ENCODE measurements around the gene ADCY9. TPM values are rescaled to one million over a fixed set of nuclear protein-coding genes. Genes with fewer than 3 reads are reported as not detected.

The ADCY9 gene
- total and polyA plus RNA-seq, 4 donors, result 7.9 to 40.1 (median 24.7) TPM

- Histone ChIP-seq H3K4me3 (ENCODE audit: low read length in 2 of 2) (no peak overlapping the region), H3K9me3 (ENCODE audit: control insufficient read depth, low read length) (no peaks in the 10 kb centered on the region), H3K36me3 (ENCODE audit: control insufficient read depth in 1 of 2, insufficient read depth in 2 of 2, low read length in 1 of 2) (peaks cover 0 to 3% of the 10 kb centered on the region in 2 donors), H3K4me1 (ENCODE audit: control insufficient read depth in 1 of 2, insufficient read depth in 2 of 2, low read length in 2 of 2) (no peaks in the 10 kb centered on the region), H3K27me3 (ENCODE audit: control insufficient read depth in 1 of 2, insufficient read depth in 2 of 2, low read length in 1 of 2) (no peaks in the 10 kb centered on the region), H3K27ac (ENCODE audit: low read depth in 1 of 2, low read length in 2 of 2) (no peak overlapping the region)
- intact Hi-C loops (cut with DNase I), result loop anchor here in 1 of 2 donors (10.0 kb wide), 2 partner anchors 129 to 199 kb away; partner anchors contain the start of gene ADCY9
- ATAC-seq (ENCODE audit: low FRiP score), result no peak
- 87 to 91% methylated on average over 13 of the region's 13 CpGs for WGBS, 2 donors
- no peak for DNase-seq
These were observed 130.1 kb downstream of the ADCY9 start for GRCh38 chr16:3986235-3986544.

- no peak overlapping the region for H3K27ac ChIP-seq (ENCODE audit: low read depth in 1 of 2, low read length in 2 of 2)
- 86 to 89% methylated on average over 29 to 31 of the region's 31 CpGs for WGBS, 2 donors
- DNase-seq (no peak), ATAC-seq (ENCODE audit: low FRiP score) (no peak)
- peaks cover 0 to 3% of the 10 kb centered on the region in 2 donors for H3K36me3 ChIP-seq (ENCODE audit: control insufficient read depth in 1 of 2, insufficient read depth in 2 of 2, low read length in 1 of 2)
- intact Hi-C loops (cut with DNase I), result loop anchor here in 1 of 2 donors (5.0 to 10.0 kb wide), 3 partner anchors 130 to 268 kb away; partner anchors contain the start of gene ADCY9
- H3K9me3 ChIP-seq (ENCODE audit: control insufficient read depth, low read length), result no peaks in the 10 kb centered on the region
- no peaks in the 10 kb centered on the region for H3K4me1 ChIP-seq (ENCODE audit: control insufficient read depth in 1 of 2, insufficient read depth in 2 of 2, low read length in 2 of 2)
- H3K27me3 ChIP-seq (ENCODE audit: control insufficient read depth in 1 of 2, insufficient read depth in 2 of 2, low read length in 1 of 2), result no peaks in the 10 kb centered on the region
- H3K4me3 ChIP-seq (ENCODE audit: low read length in 2 of 2), result no peak overlapping the region
These were observed 131.9 kb downstream of the ADCY9 start for GRCh38 chr16:3984111-3985060.

- 28 to 35% methylated on average over 22 of the region's 22 CpGs for WGBS, 2 donors
- Histone ChIP-seq H3K4me3 (ENCODE audit: low read length in 2 of 2) (no peak overlapping the region), H3K4me1 (ENCODE audit: control insufficient read depth in 1 of 2, insufficient read depth in 2 of 2, low read length in 2 of 2) (no peaks in the 10 kb centered on the region), H3K36me3 (ENCODE audit: control insufficient read depth in 1 of 2, insufficient read depth in 2 of 2, low read length in 1 of 2) (peaks cover 0 to 3% of the 10 kb centered on the region in 2 donors), H3K27ac (ENCODE audit: low read depth in 1 of 2, low read length in 2 of 2) (no peak overlapping the region), H3K9me3 (ENCODE audit: control insufficient read depth, low read length) (no peaks in the 10 kb centered on the region), H3K27me3 (ENCODE audit: control insufficient read depth in 1 of 2, insufficient read depth in 2 of 2, low read length in 1 of 2) (no peaks in the 10 kb centered on the region)
- peak in 1 of 2 donors; percentile 77 for DNase-seq
- peak; percentile 72 for ATAC-seq (ENCODE audit: low FRiP score)
- intact Hi-C loops (cut with DNase I), result loop anchor here in 1 of 2 donors (5.0 to 10.0 kb wide), 3 partner anchors 132 to 269 kb away; partner anchors contain the start of gene ADCY9
These were observed 133.1 kb downstream of the ADCY9 start for GRCh38 chr16:3983081-3983520.

- ATAC-seq (ENCODE audit: low FRiP score) (no peak), DNase-seq (no peak)
- no peaks in the 10 kb centered on the region for H3K4me1 ChIP-seq (ENCODE audit: control insufficient read depth in 1 of 2, insufficient read depth in 2 of 2, low read length in 2 of 2)
- intact Hi-C loops (cut with DNase I), result loop anchor here in 1 of 2 donors (5.0 to 10.0 kb wide), 3 partner anchors 133 to 270 kb away; partner anchors contain the start of gene ADCY9
- no peak overlapping the region for H3K27ac ChIP-seq (ENCODE audit: low read depth in 1 of 2, low read length in 2 of 2)
- no peaks in the 10 kb centered on the region for H3K27me3 ChIP-seq (ENCODE audit: control insufficient read depth in 1 of 2, insufficient read depth in 2 of 2, low read length in 1 of 2)
- H3K36me3 ChIP-seq (ENCODE audit: control insufficient read depth in 1 of 2, insufficient read depth in 2 of 2, low read length in 1 of 2), result no peaks in the 10 kb centered on the region
- H3K4me3 ChIP-seq (ENCODE audit: low read length in 2 of 2), result no peak overlapping the region
- 91% methylated on average over 13 of the region's 13 CpGs for WGBS, 2 donors
- H3K9me3 ChIP-seq (ENCODE audit: control insufficient read depth, low read length), result no peaks in the 10 kb centered on the region
These were observed 134.0 kb downstream of the ADCY9 start for GRCh38 chr16:3982216-3982615.

GRCh38 chr16:3980253-3981111 is 135.8 kb downstream of the ADCY9 start:
- WGBS, 2 donors, result 54 to 62% methylated on average over 20 of the region's 20 CpGs
- Histone ChIP-seq H3K4me1 (ENCODE audit: control insufficient read depth in 1 of 2, insufficient read depth in 2 of 2, low read length in 2 of 2) (no peaks in the 10 kb centered on the region), H3K4me3 (ENCODE audit: low read length in 2 of 2) (no peak overlapping the region), H3K9me3 (ENCODE audit: control insufficient read depth, low read length) (no peaks in the 10 kb centered on the region), H3K27ac (ENCODE audit: low read depth in 1 of 2, low read length in 2 of 2) (no peak overlapping the region), H3K27me3 (ENCODE audit: control insufficient read depth in 1 of 2, insufficient read depth in 2 of 2, low read length in 1 of 2) (no peaks in the 10 kb centered on the region), H3K36me3 (ENCODE audit: control insufficient read depth in 1 of 2, insufficient read depth in 2 of 2, low read length in 1 of 2) (no peaks in the 10 kb centered on the region)
- DNase-seq (no peak), ATAC-seq (ENCODE audit: low FRiP score) (no peak)
- intact Hi-C loops (cut with DNase I), result loop anchor here in 1 of 2 donors (5.0 to 10.0 kb wide), 3 partner anchors 134 to 272 kb away; partner anchors contain the start of gene ADCY9

GRCh38 chr16:3979518-3979917 is 136.7 kb downstream of the ADCY9 start:
- DNase-seq (no peak), ATAC-seq (ENCODE audit: low FRiP score) (no peak)
- H3K36me3 ChIP-seq (ENCODE audit: control insufficient read depth in 1 of 2, insufficient read depth in 2 of 2, low read length in 1 of 2), result no peaks in the 10 kb centered on the region
- H3K27ac ChIP-seq (ENCODE audit: low read depth in 1 of 2, low read length in 2 of 2), result no peak overlapping the region
- H3K4me3 ChIP-seq (ENCODE audit: low read length in 2 of 2), result no peak overlapping the region
- intact Hi-C loops (cut with DNase I), result loop anchor here in 1 of 2 donors (10.0 kb wide), 1 partner anchor 355 kb away; no protein-coding TSS in a partner anchor
- H3K27me3 ChIP-seq (ENCODE audit: control insufficient read depth in 1 of 2, insufficient read depth in 2 of 2, low read length in 1 of 2), result no peaks in the 10 kb centered on the region
- WGBS, 2 donors, result 90 to 93% methylated on average over 12 of the region's 12 CpGs
- no peaks in the 10 kb centered on the region for H3K9me3 ChIP-seq (ENCODE audit: control insufficient read depth, low read length)
- no peaks in the 10 kb centered on the region for H3K4me1 ChIP-seq (ENCODE audit: control insufficient read depth in 1 of 2, insufficient read depth in 2 of 2, low read length in 2 of 2)

GRCh38 chr16:3979070-3979469 is 137.2 kb downstream of the ADCY9 start:
- Histone ChIP-seq H3K4me3 (ENCODE audit: low read length in 2 of 2) (no peak overlapping the region), H3K27ac (ENCODE audit: low read depth in 1 of 2, low read length in 2 of 2) (no peak overlapping the region), H3K27me3 (ENCODE audit: control insufficient read depth in 1 of 2, insufficient read depth in 2 of 2, low read length in 1 of 2) (no peaks in the 10 kb centered on the region), H3K36me3 (ENCODE audit: control insufficient read depth in 1 of 2, insufficient read depth in 2 of 2, low read length in 1 of 2) (no peaks in the 10 kb centered on the region), H3K4me1 (ENCODE audit: control insufficient read depth in 1 of 2, insufficient read depth in 2 of 2, low read length in 2 of 2) (no peaks in the 10 kb centered on the region), H3K9me3 (ENCODE audit: control insufficient read depth, low read length) (no peaks in the 10 kb centered on the region)
- DNase-seq (no peak), ATAC-seq (ENCODE audit: low FRiP score) (no peak)
- intact Hi-C loops (cut with DNase I), result loop anchor here in 1 of 2 donors (10.0 kb wide), 1 partner anchor 356 kb away; no protein-coding TSS in a partner anchor
- 89 to 93% methylated on average over 25 of the region's 25 CpGs for WGBS, 2 donors

- intact Hi-C loops (cut with DNase I), result loop anchor here in 1 of 2 donors (10.0 kb wide), 1 partner anchor 357 kb away; no protein-coding TSS in a partner anchor
- Histone ChIP-seq H3K9me3 (ENCODE audit: control insufficient read depth, low read length) (no peaks in the 10 kb centered on the region), H3K4me3 (ENCODE audit: low read length in 2 of 2) (no peak overlapping the region), H3K36me3 (ENCODE audit: control insufficient read depth in 1 of 2, insufficient read depth in 2 of 2, low read length in 1 of 2) (no peaks in the 10 kb centered on the region), H3K27ac (ENCODE audit: low read depth in 1 of 2, low read length in 2 of 2) (no peak overlapping the region), H3K27me3 (ENCODE audit: control insufficient read depth in 1 of 2, insufficient read depth in 2 of 2, low read length in 1 of 2) (no peaks in the 10 kb centered on the region), H3K4me1 (ENCODE audit: control insufficient read depth in 1 of 2, insufficient read depth in 2 of 2, low read length in 2 of 2) (no peaks in the 10 kb centered on the region)
- DNase-seq (no peak), ATAC-seq (ENCODE audit: low FRiP score) (no peak)
- WGBS, 2 donors, result 85 to 87% methylated on average over 26 of the region's 26 CpGs
These were observed 138.9 kb downstream of the ADCY9 start for GRCh38 chr16:3977376-3977775.
